IPS DF 19.7 (cell line): Measurements from ENCODE around the gene KCTD21.
A peak's percentile ranks its signal among the peaks of the same experiment; 100 is the strongest.
"Not testable (repeated sequence)": the region's sequence is repeated elsewhere in the genome, so short reads cannot be mapped to it uniquely, and the experiment has no call there.

Experiments used
- DNase-seq: peaks from one replicate; pipeline ENCODE4 v3.0.0-alpha.2; 2013; ENCODE audit warnings: low read depth, low spot score

KCTD21 gene

GRCh38 chr11:78188286-78189173 is at the start of gene KCTD21, which contains the start of gene USP35:
Gene KCTD21, minus strand, starts transcription at chr11:78188626. Its CDS starts 14,072 bp downstream, at chr11:78174554.
Gene USP35, plus strand, starts transcription at chr11:78188919. Its CDS starts 7,327 bp downstream, at chr11:78196246.
- peak; percentile 88 for DNase-seq

GRCh38 chr11:78237293-78238046 is 49.0 kb upstream of the KCTD21 start:
- no peak for DNase-seq

GRCh38 chr11:78234006-78234405 is 45.6 kb upstream of the KCTD21 start:
- no peak for DNase-seq

GRCh38 chr11:78233046-78233445 is 44.6 kb upstream of the KCTD21 start:
- not testable (repeated sequence) for DNase-seq

GRCh38 chr11:78231962-78232501 is 43.6 kb upstream of the KCTD21 start:
- DNase-seq = no peak

GRCh38 chr11:78230161-78230877 is 41.9 kb upstream of the KCTD21 start:
- DNase-seq = no peak

- no peak for DNase-seq
Measured at GRCh38 chr11:78229106-78229505, 40.7 kb upstream of the KCTD21 start.

- peak; percentile 56 for DNase-seq
Measured at GRCh38 chr11:78228467-78228866, 40.0 kb upstream of the KCTD21 start.

GRCh38 chr11:78227921-78228320 is 39.5 kb upstream of the KCTD21 start:
- no peak for DNase-seq

- no peak for DNase-seq
Measured at GRCh38 chr11:78226684-78227680, 38.6 kb upstream of the KCTD21 start.

- DNase-seq = no peak
Measured at GRCh38 chr11:78224906-78225420, 36.5 kb upstream of the KCTD21 start.

GRCh38 chr11:78224506-78224905 is 36.1 kb upstream of the KCTD21 start:
- no peak for DNase-seq

GRCh38 chr11:78223320-78223954 is 35.0 kb upstream of the KCTD21 start:
- no peak for DNase-seq

- not testable (repeated sequence) for DNase-seq
Measured at GRCh38 chr11:78222726-78223125, 34.3 kb upstream of the KCTD21 start.

- DNase-seq = no peak
Measured at GRCh38 chr11:78221396-78222315, 33.2 kb upstream of the KCTD21 start.

GRCh38 chr11:78220218-78221157 is 32.1 kb upstream of the KCTD21 start:
- DNase-seq = no peak

GRCh38 chr11:78219493-78220217 is 31.2 kb upstream of the KCTD21 start:
- no peak for DNase-seq
